ENCODE measurements around the gene CCL3.
"Not testable (repeated sequence)": the region's sequence is repeated elsewhere in the genome, so short reads cannot be mapped to it uniquely, and the experiment has no call there.

Gene CCL3

DNA sequence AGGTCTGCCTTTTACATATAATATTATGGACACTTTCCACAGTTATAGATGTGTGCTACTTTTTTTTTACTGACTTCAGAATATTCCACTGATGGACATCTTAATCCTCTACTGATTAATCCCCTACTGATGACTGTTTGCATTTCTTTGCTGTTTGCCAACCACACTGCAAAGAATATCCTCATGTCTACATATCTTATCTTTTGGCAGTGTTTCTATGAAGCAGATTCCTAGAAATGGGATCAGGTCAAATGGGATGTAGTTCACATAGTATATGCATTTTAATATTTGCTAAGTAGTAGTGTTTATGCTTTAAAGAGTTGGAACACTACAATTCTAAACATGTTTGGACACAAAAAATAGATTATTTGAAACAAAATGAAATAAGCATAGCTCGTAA lies 3.2 kb downstream of the CCL3 start:
- DNase-seq (ENCODE audit: low spot score) = no peak

DNA sequence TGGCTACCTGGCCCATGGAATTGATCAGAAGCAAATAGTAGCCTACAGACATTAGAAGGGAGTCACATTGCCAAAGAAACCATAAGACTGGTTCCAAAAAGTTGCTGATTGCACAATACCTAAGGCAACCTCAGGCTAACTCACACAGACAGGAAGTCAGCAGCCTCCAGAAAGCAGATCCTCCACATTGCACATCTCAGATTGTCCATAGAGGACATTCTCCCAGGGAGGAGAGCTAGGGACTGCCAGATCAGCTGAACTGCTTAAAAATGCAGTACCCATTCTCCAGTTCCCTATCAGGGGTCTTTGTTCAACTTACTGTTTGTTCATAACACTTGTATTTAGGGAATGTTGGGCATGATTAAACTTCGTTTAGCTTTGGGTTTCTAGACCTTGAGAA lies 4.2 kb downstream of the CCL3 start:
- peak; percentile 23 for DNase-seq (ENCODE audit: low spot score)

DNA sequence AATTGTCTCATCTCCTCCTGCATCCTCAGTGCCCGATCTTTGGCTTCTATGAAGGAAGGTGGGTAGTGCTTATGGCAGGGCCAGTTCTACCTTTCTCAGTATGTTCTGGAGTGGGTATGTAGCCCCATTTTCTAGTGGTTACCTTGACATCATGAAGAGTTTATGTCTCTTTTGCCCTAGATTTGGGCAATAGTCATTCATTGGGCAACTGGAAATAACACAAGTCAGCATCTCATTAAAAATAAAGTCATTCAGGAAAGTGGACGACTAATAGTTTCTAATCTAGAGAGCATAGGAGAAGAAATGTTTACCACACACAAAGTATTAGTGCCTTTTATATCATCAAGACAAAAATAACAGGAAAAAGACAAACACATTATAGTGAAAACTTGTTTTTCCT lies 6.3 kb downstream of the CCL3 start:
- not testable (repeated sequence) for DNase-seq (ENCODE audit: low spot score)

DNA sequence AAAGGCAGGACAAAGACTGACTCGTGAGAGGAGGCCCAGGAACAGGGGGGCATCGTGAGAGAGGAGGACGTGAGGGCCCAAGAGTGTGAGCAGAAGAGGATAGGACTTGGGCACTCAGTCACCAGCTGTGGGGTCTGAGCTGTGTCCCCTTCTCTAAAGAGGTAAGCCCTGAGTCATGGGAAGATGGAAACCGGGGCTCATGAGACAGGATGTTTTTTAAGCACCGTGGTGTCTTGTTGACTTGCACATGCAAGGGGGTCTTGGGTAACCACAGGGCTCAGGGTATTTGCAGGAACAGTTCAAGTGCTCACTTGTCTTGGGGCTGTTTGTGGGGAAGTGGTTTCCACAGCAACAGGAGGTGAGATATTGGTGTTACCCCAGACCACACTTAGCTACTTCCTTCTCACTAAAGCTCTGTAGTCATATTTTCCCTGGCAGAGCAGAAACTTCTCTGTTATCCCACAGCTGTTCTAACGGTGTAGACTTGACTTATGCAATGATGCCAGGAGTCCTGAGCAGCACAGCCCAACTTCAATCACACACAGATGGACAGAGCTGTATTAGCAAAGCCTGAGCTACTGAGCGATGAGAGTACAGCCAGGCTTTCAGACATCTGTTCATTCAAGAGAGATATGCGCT lies 7.3 kb downstream of the CCL3 start:
- DNase-seq (ENCODE audit: low spot score) = not testable (repeated sequence)

DNA sequence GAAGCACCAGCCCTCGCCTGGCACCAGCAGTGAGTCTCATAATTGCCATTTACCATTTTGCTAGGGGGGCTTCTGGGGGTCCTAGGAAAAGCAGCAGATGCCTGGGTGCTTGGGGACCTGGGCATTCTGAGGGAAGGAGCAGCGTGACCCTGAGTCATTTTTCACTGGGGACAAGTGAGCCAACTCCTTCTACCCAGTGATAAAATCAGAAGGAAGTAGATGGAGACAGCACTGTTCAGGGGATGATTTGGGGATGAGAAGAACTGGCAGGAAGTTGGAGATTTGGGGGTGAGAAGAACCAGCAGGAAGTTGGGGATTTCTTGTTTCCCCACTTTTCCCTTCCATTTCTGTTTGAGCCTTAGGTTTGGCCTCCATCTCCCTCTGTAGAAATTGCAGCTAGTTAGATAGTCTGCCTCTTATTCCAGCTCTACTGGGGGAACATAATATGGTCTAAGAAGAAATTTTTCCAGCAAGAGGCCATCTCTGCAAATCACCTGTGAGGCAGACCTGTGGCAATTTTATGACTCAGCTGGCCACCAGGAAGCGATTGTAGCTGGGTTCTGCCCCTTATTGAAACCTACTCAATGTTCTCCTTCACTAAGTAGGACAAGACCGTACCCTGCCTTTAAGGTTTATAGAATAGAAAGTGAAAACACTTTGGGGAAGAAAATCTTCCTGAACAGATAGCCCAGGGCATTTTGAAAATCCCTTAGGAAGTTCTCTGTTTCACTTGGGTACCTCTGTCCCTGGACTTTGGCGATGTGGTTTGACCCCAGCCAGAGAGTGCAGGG lies 8.1 kb downstream of the CCL3 start:
- DNase-seq (ENCODE audit: low spot score) = not testable (repeated sequence)

DNA sequence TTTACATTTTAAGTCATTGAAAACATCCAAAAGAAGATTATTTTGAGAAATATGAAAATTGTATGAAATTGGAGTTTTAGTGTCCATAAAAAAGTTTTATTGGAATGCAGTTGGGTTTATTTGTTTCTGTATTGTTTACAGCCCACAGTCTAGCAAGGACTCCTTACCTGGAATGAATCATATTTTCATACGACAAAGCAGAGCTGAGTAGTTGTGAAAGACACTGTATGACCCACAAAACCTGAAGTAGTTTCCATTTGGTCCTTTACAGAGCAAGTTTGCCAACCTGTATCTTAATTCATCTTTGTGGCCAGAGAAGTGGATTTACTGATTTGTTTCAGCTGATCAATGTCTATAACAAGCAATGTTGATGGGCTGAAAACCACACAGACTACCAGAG lies 15.6 kb downstream of the CCL3 start:
- DNase-seq (ENCODE audit: low spot score) = no peak

DNA sequence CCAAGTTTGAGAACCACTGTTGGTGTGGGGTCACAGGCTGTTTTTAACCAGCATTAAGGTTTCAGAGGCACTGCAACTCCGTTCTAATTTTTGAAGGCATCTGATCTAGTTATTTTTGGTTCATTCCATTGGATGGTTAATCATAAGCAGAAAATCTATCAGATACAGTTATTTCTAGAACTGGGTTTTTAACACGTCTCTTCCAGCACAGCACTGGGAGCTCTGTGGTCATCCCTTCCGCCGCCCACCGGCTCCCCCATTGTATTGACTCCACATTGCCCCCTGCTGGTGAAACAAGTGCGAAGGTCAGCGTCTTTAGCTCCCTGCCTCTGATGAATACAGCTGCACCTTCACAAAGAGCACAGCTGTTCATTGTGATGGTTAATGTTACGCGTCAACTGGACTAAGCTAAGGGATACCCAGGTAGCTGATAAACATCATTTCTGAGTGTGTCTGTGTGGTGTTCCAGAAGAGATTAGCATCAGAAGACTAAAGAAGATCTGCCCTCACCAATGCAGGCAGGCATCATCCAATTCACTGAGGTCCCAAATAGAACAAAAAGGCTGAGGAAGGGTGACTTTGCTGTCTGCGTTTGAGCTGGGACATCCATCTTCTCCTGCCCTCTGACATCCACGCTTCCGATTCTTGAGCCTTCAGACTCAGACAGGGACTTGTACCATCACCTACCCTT lies 17.4 kb downstream of the CCL3 start:
- peak; percentile 25 for DNase-seq (ENCODE audit: low spot score)

DNA sequence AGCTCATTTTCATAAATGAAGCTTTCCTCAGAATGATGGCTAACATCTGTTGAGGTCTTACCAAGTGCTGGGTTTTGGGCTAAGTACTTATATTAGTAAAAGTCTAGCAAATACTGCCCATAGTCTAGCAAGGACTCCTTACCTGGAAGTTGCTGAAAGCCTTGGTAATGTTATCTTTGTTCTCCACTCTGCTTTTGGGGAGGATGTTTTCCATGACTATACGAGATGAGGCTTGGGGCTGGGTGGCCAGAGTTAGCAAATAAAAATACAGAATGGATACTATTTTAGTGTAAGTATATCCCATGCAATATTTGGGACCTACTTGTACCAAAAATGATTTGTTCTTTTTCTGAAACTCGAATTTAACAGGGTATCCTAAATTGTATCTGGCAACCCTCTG lies 18.2 kb downstream of the CCL3 start:
- DNase-seq (ENCODE audit: low spot score) = no peak

DNA sequence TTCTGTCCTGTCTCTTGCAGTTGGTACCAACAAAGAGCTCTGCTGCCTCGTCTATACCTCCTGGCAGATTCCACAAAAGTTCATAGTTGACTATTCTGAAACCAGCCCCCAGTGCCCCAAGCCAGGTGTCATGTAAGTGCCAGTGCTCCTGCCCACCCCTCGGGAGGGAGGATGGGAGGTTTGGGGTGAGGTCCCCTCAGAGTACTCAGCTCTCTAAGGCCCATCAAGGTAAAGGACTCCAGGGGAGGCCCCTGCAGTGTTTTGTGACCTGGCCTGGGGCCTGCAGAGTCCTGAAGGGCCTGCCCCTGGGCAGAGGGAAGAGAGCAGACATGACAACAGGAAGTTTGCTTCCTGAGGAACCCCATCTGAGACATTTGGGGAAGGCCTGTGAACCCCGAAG lies 19.5 kb downstream of the CCL3 start:
- DNase-seq (ENCODE audit: low spot score) = no peak

DNA sequence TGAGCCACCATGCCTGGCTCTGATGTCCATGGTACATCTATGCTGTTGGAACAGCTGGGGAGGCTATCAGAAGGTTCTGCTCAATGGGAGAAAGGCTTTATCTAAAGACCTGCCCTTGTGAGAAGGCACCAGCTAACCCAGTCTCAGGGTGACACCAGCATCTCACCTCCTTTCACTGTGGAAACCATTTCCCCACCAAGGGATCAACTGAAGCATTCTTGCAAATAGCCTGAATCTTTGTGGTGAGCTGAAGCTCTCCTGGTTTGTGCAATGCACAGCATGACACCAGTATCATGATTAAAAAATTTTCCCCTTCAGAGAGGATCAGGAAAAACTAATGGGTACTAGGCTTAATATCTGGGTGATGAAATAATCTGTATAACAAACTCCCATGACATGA lies 20.8 kb downstream of the CCL3 start:
- no peak for DNase-seq (ENCODE audit: low spot score)

DNA sequence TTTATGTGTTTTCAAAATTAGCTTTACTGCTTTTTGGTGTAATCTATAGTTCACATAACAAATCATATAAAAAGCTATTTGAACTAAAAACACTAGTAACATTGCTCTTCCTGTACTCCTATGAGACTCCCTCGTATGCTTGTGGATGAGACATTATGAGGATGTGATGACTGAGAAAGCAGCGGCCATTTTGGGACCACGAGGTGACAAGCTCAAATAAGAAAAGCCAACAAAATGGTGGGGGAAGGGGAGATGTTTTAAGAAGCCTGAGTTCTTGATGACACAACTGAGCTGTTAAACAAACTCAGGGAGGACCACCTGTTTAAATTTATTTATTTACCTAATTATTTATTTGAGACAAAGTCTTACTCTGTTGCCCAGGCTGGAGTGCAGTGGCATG lies 21.4 kb downstream of the CCL3 start:
- no peak for DNase-seq (ENCODE audit: low spot score)

DNA sequence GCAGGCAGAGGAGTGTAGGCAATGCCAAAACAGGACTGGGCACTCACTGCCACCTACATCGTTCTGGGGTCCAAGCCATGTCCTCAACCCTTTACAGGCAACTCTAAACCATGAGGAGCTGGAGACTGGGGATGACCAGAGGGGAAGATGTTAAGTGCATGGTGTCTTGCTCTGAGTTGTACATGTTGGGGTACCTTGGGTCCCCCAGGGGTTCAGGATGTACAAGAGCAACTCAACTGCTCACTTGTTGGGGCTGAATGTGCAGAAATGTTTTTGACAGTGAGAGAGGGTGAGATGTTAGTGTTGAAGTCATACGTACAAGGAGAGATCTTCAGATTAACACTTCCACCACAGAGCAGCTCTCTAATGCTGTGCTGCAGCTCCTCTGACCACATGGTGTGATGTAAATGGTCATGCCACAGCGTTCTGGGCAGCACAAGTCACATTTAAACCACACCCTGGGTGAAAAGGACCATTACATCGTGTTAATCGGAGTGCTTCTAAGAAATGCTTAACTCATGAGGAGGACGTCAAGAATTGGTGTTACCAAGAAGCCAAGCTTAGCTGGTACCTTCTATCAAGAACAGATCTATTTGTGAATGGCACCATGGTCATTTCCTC lies 23.5 kb downstream of the CCL3 start:
- DNase-seq (ENCODE audit: low spot score) = no peak

DNA sequence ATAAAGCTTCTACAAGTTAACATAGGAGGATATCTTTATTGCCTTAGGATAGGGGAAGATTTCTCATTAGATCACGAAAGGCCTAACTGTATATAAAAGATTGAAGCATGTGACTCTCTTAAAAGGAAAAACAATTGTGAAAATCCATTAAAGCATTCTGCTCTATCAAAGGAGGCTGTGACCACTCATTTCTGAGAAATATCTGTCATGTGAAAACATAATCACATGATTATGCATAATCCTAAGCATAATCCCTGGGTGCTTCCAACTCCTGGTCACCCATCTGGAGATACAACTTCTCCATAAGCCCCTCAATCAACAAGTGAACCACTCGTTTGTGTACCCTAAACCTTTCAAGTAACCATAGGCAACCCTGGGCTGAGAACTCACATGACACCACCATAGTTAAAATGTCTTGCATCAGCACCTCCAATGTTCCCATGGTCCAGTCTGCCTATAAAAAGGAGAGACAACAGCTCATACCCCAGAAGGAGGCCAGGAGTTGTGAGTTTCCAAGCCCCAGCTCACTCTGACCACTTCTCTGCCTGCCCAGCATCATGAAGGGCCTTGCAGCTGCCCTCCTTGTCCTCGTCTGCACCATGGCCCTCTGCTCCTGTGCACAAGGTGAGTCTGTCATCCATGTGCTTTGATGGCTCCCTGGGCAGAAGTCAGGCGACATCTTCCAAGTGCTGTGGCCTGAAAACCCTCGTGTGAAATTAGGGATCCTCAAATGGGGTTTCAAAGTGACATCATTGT lies 26.0 kb downstream of the CCL3 start, which contains the start of gene CCL18:
Gene CCL18 (plus strand): TSS at position 487 of the 756 bp plus-strand sequence. CDS start 71 bp downstream, at position 558.
- no peak for DNase-seq (ENCODE audit: low spot score)

DNA sequence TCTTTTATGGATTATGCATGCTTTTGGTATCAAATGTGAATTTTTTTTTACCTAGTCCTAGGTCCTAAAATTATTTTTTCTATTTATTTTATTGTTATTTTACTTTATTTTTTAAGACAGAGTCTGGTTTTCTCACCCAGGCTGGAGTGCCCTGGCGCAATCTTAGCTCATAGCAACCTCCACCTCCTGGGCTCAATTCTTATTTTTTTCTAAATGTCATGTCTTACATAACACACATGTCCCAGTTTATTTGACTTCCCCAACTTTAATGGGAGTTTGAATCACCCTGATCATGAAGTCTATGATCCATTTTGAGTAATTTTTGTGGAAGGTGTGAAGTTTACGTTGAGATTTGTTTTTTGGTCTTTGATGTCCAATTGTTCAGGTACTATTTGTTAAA lies 29.1 kb downstream of the CCL3 start:
- DNase-seq (ENCODE audit: low spot score) = no peak

DNA sequence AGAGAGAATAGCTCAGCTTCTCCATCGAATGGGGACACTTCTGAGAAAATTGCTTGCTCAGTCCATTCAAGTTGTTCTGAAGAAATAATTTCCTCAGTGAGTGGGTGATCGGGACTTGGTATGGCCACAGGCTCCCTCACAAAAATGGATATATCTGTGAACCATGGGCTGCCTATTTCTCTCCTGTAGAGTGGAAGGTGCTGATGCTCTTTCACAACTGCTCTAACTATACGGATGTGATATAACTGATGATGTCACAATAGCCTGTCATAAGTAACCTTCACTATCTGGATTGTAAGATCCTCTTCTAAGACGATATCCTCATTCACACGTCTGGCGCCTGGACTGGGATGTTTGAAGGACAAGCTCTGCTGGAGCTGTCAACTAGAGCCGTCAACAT lies 30.5 kb downstream of the CCL3 start:
- DNase-seq (ENCODE audit: low spot score) = no peak

DNA sequence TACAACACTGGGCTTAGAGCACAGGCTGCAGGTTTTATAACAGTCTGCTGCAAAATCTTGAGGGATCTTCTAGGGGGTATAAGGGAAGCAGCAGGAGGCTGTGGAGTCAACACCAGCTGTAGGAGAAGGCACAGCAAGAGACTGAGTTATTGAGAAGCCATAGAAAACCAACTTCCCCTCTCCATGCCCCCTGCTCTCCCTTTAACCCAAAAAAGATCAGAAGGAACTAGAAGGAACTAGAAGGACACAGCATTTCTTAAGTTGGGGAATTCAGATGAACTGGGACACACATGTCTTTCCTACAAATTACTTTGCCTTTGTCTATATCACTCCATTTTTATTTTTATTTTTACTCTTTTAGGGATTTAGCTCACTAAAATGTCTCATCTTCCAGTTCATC lies 32.0 kb downstream of the CCL3 start:
- no peak for DNase-seq (ENCODE audit: low spot score)

DNA sequence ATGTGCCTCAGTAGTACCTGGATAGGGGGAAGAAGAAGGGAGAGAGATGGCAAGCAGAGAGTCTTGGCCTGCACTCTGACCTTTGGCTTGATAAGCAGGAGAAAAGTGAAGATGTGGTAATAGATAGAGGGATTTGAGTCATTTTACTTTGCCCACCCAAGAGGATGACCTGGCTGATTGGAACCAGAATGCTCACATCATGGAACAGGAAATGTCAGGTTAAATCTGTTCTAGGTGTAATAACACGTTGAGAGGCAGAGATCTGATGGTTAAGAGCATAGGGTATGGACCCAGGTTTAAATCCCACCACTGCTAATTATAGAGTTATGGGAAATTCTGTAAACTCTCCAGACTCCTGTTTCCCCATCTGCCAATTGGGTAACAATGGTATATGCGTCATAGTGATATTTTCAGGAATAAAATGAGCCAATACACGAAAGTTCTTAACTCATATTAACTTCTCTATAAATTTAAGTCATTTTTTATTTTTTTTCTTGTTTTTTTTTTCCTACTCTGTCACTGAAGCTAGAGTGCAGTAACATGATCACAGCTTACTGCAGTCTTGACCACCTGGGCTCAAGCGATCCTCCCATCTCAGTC lies 33.9 kb downstream of the CCL3 start:
- no peak for DNase-seq (ENCODE audit: low spot score)

DNA sequence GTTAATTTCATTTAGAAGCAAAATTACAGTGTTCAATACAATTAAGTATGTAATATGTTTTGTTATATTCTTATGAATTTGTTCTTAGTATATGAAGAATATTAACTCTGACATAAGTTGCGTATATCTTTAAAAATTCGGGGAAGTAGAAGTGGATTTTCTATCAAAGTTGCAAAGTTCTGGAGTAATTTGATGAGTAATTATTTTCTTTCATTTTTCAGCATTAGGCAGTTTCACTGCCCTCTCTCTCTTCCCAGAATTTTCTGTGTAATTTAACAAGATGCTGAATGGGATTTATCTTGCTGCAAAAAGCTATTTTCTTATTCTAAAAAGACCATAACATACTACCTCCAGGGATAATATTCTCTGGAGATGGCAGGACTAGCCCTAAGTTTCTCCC lies 34.8 kb downstream of the CCL3 start:
- DNase-seq (ENCODE audit: low spot score) = no peak

DNA sequence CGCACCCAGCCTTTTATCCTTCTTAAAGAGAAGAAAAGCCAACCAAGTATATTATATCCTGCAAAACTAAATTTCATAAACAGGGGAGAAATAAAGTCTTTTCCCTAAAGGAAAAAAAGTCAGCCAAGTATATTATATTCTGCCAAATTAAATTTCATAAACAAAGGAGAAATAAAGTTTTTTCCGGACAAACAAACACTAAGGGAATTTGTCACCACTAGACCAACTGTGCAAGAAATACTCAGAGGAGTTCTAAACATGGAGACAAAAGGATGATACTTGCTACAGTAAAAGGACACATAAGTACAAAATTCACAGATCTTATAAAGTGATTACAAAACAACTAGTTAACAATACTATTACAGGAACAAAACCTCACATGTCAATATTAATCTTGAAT lies 40.3 kb downstream of the CCL3 start:
- DNase-seq (ENCODE audit: low spot score) = no peak

DNA sequence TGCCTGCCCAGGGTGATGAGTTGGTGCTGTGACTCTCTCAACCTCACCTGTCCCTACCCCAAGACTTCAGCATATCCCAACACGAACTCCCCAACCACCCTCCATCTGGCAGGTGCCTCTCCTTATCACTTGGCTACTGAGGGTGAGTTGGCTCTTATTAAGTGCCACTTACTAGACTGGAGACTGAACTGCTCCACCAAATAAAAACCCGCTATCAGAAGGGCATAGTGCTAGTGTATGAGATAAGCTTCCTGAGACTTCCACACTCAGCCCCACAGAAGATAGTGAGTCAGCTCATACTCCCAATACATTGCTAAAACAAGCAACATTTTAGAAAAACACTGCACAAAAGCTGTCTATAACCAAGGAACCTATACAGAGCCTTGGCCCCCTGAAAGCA lies 41.9 kb downstream of the CCL3 start:
- no peak for DNase-seq (ENCODE audit: low spot score)

Measured in Ammon's horn (tissue), 1 donor.